HepG2 (cell line): ENCODE measurements around the gene RPTOR. TPM values are rescaled to one million over a fixed set of nuclear protein-coding genes. Genes with fewer than 3 reads are reported as not detected.
A peak's percentile ranks its signal among the peaks of the same experiment; 100 is the strongest.

Experiments
- CBX5 ChIP-seq: sonication (generic); formaldehyde crosslinking; IDR thresholded peaks from 2 replicates; pipeline ENCODE4 v1.4.0; 2020; ENCODE audit warnings: missing genetic modification reagents, borderline replicate concordance
- CEBPB ChIP-seq: IDR thresholded peaks from 2 replicates; pipeline ENCODE4 v1.6.1; 2011; ENCODE audit warnings: low read depth, low read length, improper control_type of control experiment, borderline replicate concordance
- HES4 ChIP-seq: sonication (generic); formaldehyde crosslinking; IDR thresholded peaks from 2 replicates; pipeline ENCODE4 v1.9.0; 2021; ENCODE audit warnings: mild to moderate bottlenecking, missing genetic modification reagents, borderline replicate concordance
- KDM1A ChIP-seq: IDR thresholded peaks from 2 replicates; pipeline ENCODE4 v1.6.1; 2016; ENCODE audit warnings: missing compliant biosample characterization
- MIXL1 ChIP-seq: IDR thresholded peaks from 2 replicates; pipeline ENCODE4 v1.6.1; 2016
- NFIB ChIP-seq: sonication (generic); formaldehyde crosslinking; IDR thresholded peaks from 2 replicates; pipeline ENCODE4 v1.9.0; 2021; ENCODE audit warnings: missing genetic modification reagents, mild to moderate bottlenecking, borderline replicate concordance
- RNF2 ChIP-seq: fragments of 450-650 bp; conservative IDR thresholded peaks from 2 replicates; pipeline ENCODE4 v1.6.1; 2016; ENCODE audit warnings: low read depth
- SP140L ChIP-seq: sonication (generic); formaldehyde crosslinking; IDR thresholded peaks from 2 replicates; pipeline ENCODE4 v1.4.0; 2020; ENCODE audit warnings: missing genetic modification reagents, borderline replicate concordance
- WIZ ChIP-seq: sonication (generic); formaldehyde crosslinking; IDR thresholded peaks from 2 replicates; pipeline ENCODE4 v1.5.1; 2020; ENCODE audit warnings: mild to moderate bottlenecking, missing genetic modification reagents
- ZFP36L1 ChIP-seq: sonication (generic); formaldehyde crosslinking; IDR thresholded peaks from 2 replicates; pipeline ENCODE4 v1.8.0; 2022; ENCODE audit warnings: mild to moderate bottlenecking, missing genetic modification reagents, moderate library complexity
- ZNF235 ChIP-seq: sonication (generic); formaldehyde crosslinking; IDR thresholded peaks from 2 replicates; pipeline ENCODE4 v1.8.1; 2023; ENCODE audit warnings: mild to moderate bottlenecking, missing genetic modification reagents, borderline replicate concordance
- ZNF34 ChIP-seq: sonication (generic); formaldehyde crosslinking; IDR thresholded peaks from 2 replicates; pipeline ENCODE4 v1.4.0; 2020; ENCODE audit warnings: mild to moderate bottlenecking, missing genetic modification reagents, borderline replicate concordance
- ZNF550 ChIP-seq: sonication (generic); formaldehyde crosslinking; IDR thresholded peaks from 2 replicates; pipeline ENCODE4 v1.4.0; 2020; ENCODE audit warnings: mild to moderate bottlenecking, missing genetic modification reagents, borderline replicate concordance
- ZNF552 ChIP-seq: sonication (generic); formaldehyde crosslinking; IDR thresholded peaks from 2 replicates; pipeline ENCODE4 v1.9.0; 2022; ENCODE audit warnings: missing genetic modification reagents, mild to moderate bottlenecking, borderline replicate concordance
- ZNF674 ChIP-seq: sonication (generic); formaldehyde crosslinking; IDR thresholded peaks from 2 replicates; pipeline ENCODE4 v1.5.0; 2020; ENCODE audit warnings: low read depth, mild to moderate bottlenecking, missing genetic modification reagents
- ZNF777 ChIP-seq: sonication (generic); formaldehyde crosslinking; IDR thresholded peaks from 2 replicates; pipeline ENCODE4 v1.4.0; 2020; ENCODE audit warnings: missing genetic modification reagents
- polyA plus RNA-seq, 8 experiments: library from polyadenylated mRNA; depleted of rRNA in 3 of 8; stranded (reverse) in 7 of 8; unstranded in 1 of 8; fragments of >200 nt; fragmentation: Illumina TruSeq in 4 of 8; extraction: Trizol in 4 of 8; gene quantifications; 2 replicates each; pipeline versions ENCODE4 v1.2.1 to v1.2.3, GENCODE V29; 2011 to 2016; ENCODE audit warnings: low read depth in 4 of 8, missing spikeins in 1 of 8, mixed read lengths in 1 of 8; ENCODE audit not compliant: insufficient read depth in 1 of 8
- total RNA-seq, 5 experiments: library from RNA; depleted of rRNA; stranded (reverse); fragments of >200 nt; fragmentation: Illumina TruSeq; extraction: Trizol; gene quantifications; 2 replicates each; pipeline ENCODE4 v1.2.3, GENCODE V29; 2016; ENCODE audit warnings: low read depth in 1 of 5
- TF ChIP-seq, protein P1 (sequence below): sonication (generic); formaldehyde crosslinking; conservative IDR thresholded peaks from 2 replicates; pipeline ENCODE4 v1.4.0; 2020; ENCODE audit warnings: missing genetic modification reagents
- TF ChIP-seq, protein P2 (sequence below): sonication (generic); formaldehyde crosslinking; IDR thresholded peaks from 2 replicates; pipeline ENCODE4 v1.4.0; 2020; ENCODE audit warnings: low read depth, mild to moderate bottlenecking, missing genetic modification reagents
- TF ChIP-seq, protein P3 (sequence below): sonication (generic); formaldehyde crosslinking; IDR thresholded peaks from 2 replicates; pipeline ENCODE4 v1.5.0; 2020; ENCODE audit warnings: missing genetic modification reagents
- TF ChIP-seq, protein P4 (sequence below): sonication (generic); formaldehyde crosslinking; IDR thresholded peaks from 2 replicates; pipeline ENCODE4 v1.5.1; 2020; ENCODE audit warnings: missing genetic modification reagents, mild to moderate bottlenecking, borderline replicate concordance
- TF ChIP-seq, protein P5 (sequence below): sonication (generic); formaldehyde crosslinking; IDR thresholded peaks from 2 replicates; pipeline ENCODE4 v1.4.0; 2020; ENCODE audit warnings: mild to moderate bottlenecking, low read depth, missing genetic modification reagents
- TF ChIP-seq, protein P6 (sequence below): IDR thresholded peaks from 2 replicates; pipeline ENCODE4 v1.6.1; 2018; ENCODE audit warnings: missing genetic modification reagents, mild to moderate bottlenecking, missing compliant biosample characterization

RPTOR gene
- total and polyA plus RNA-seq, 2 of the 13 experiments (the other 11 are each of a cell fraction or from before 2014, with no cell fraction given), result 6.6 to 25.3 TPM

GRCh38 chr17:80649672-80650330, 105.2 kb downstream of the RPTOR start (continued):
- TF ChIP-seq, protein P1, sequence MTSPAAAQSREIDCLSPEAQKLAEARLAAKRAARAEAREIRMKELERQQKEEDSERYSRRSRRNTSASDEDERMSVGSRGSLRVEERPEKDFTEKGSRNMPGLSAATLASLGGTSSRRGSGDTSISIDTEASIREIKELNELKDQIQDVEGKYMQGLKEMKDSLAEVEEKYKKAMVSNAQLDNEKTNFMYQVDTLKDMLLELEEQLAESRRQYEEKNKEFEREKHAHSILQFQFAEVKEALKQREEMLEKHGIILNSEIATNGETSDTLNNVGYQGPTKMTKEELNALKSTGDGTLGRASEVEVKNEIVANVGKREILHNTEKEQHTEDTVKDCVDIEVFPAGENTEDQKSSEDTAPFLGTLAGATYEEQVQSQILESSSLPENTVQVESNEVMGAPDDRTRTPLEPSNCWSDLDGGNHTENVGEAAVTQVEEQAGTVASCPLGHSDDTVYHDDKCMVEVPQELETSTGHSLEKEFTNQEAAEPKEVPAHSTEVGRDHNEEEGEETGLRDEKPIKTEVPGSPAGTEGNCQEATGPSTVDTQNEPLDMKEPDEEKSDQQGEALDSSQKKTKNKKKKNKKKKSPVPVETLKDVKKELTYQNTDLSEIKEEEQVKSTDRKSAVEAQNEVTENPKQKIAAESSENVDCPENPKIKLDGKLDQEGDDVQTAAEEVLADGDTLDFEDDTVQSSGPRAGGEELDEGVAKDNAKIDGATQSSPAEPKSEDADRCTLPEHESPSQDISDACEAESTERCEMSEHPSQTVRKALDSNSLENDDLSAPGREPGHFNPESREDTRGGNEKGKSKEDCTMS, result no peak
- TF ChIP-seq, protein P2, sequence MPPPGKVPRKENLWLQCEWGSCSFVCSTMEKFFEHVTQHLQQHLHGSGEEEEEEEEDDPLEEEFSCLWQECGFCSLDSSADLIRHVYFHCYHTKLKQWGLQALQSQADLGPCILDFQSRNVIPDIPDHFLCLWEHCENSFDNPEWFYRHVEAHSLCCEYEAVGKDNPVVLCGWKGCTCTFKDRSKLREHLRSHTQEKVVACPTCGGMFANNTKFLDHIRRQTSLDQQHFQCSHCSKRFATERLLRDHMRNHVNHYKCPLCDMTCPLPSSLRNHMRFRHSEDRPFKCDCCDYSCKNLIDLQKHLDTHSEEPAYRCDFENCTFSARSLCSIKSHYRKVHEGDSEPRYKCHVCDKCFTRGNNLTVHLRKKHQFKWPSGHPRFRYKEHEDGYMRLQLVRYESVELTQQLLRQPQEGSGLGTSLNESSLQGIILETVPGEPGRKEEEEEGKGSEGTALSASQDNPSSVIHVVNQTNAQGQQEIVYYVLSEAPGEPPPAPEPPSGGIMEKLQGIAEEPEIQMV (CRISPR knock-in tag), result no peak
- no peak for TF ChIP-seq ZNF777 (CRISPR knock-in tag)
- TF ChIP-seq, protein P3, sequence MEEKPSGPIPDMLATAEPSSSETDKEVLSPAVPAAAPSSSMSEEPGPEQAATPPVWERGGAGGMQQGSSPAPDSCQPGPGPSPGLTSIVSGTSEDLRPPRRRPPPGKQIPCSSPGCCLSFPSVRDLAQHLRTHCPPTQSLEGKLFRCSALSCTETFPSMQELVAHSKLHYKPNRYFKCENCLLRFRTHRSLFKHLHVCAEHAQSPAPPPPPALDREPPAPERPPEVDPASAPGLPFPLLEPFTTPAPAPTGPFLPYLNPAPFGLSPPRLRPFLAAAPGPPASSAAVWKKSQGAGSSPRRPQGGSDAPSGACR (CRISPR knock-in tag), result no peak
- TF ChIP-seq CBX5 (CRISPR knock-in tag), result peak; percentile 49; the same call in 1 of the 2 replicates
- no peak for TF ChIP-seq CEBPB
- TF ChIP-seq SP140L, result no peak
- no peak for TF ChIP-seq WIZ
- TF ChIP-seq NFIB (CRISPR knock-in tag), result no peak
- no peak for TF ChIP-seq ZNF674 (CRISPR knock-in tag)
- TF ChIP-seq ZFP36L1 (CRISPR knock-in tag), result no peak
- TF ChIP-seq HES4 (CRISPR knock-in tag), result no peak
- TF ChIP-seq ZNF550 (CRISPR knock-in tag), result no peak
- TF ChIP-seq MIXL1 (CRISPR knock-in tag), result 0 out of 2 replicates have a peak, but pooled peaks have one; percentile 13
- TF ChIP-seq, protein P4, sequence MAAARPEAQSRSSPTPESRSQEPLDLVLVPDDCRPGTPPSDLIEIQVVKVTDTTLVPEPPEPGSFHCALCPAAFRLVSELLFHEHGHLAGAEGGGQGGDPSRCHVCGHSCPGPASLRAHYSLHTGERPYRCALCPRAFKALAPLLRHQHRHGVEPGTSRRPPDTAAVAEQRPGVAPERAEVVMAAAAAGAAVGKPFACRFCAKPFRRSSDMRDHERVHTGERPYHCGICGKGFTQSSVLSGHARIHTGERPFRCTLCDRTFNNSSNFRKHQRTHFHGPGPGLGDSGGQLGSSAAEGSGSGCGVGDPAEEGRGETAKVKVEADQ (CRISPR knock-in tag), result no peak
- TF ChIP-seq ZNF552 (CRISPR knock-in tag), result no peak
- TF ChIP-seq RNF2, result no peak
- TF ChIP-seq KDM1A (CRISPR knock-in tag), result 0 out of 2 replicates have a peak, but pooled peaks have one; percentile 27
- TF ChIP-seq, protein P5, sequence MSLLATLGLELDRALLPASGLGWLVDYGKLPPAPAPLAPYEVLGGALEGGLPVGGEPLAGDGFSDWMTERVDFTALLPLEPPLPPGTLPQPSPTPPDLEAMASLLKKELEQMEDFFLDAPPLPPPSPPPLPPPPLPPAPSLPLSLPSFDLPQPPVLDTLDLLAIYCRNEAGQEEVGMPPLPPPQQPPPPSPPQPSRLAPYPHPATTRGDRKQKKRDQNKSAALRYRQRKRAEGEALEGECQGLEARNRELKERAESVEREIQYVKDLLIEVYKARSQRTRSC (CRISPR knock-in tag), result no peak
- TF ChIP-seq, protein P6, sequence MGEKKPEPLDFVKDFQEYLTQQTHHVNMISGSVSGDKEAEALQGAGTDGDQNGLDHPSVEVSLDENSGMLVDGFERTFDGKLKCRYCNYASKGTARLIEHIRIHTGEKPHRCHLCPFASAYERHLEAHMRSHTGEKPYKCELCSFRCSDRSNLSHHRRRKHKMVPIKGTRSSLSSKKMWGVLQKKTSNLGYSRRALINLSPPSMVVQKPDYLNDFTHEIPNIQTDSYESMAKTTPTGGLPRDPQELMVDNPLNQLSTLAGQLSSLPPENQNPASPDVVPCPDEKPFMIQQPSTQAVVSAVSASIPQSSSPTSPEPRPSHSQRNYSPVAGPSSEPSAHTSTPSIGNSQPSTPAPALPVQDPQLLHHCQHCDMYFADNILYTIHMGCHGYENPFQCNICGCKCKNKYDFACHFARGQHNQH, result 0 out of 2 replicates have a peak, but pooled peaks have one; percentile 42
- TF ChIP-seq ZNF235 (CRISPR knock-in tag), result no peak
- TF ChIP-seq ZNF34, result 0 out of 2 replicates have a peak, but pooled peaks have one; percentile 36
